WTC11 (cell line): Measurements from ENCODE around the gene ATF4.

ENCODE experiments used
- AR ChIP-seq: fragments of 250-450 bp; sonication (Bioruptor Pico); IDR thresholded peaks from 2 replicates; pipeline ENCODE4 v1.9.0; 2021; ENCODE audit warnings: mild to moderate bottlenecking
- CTCF ChIP-seq: fragments of 200-600 bp; IDR thresholded peaks from 2 replicates; pipeline ENCODE4 v1.8.0; 2022; ENCODE audit warnings: antibody characterized with exemption
- FOXP4 ChIP-seq: sonication (generic); formaldehyde crosslinking; IDR thresholded peaks from 2 replicates; pipeline ENCODE4 v1.8.0; 2022; ENCODE audit warnings: mild to moderate bottlenecking, missing genetic modification reagents
- TF ChIP-seq, protein P1 (sequence below): sonication (generic); formaldehyde crosslinking; conservative IDR thresholded peaks from 2 replicates; pipeline ENCODE4 v1.8.1; 2022; ENCODE audit warnings: mild to moderate bottlenecking, missing genetic modification reagents

DNA sequence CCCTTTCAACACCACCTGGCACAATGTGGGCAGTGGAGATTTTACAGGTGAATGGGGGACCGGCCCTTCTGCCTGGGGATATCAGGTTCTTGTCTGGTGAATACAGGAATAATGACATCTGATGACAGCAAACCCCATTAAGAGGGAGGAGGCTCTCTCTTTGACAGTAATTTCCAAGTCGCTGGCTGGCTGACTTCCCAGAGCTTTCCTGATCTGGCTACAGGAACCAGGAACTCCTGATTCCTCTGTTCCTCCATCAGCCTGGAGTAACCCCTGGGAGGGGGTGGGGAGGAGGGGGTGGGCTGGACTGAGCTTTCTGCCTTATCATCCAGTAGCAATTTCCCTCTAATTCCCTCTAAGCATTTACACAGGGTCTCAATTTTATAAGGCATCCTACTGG, 22.0 kb upstream of the ATF4 start:
- no peak for TF ChIP-seq CTCF
- no peak for TF ChIP-seq AR (CRISPR knock-in tag)
- TF ChIP-seq FOXP4 (CRISPR knock-in tag): no peak
- TF ChIP-seq, protein P1, sequence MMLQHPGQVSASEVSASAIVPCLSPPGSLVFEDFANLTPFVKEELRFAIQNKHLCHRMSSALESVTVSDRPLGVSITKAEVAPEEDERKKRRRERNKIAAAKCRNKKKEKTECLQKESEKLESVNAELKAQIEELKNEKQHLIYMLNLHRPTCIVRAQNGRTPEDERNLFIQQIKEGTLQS (CRISPR knock-in tag): no peak
